ENCODE measurements around the gene MEGF11. TPM values are rescaled to one million over a fixed set of nuclear protein-coding genes. Genes with fewer than 3 reads are reported as not detected.

MEGF11 gene
- total RNA-seq, 1 experiment from 2014 or later, result 2.3 TPM

- H3K27ac ChIP-seq (ENCODE audit: low read depth, low read length), result no peak overlapping the region
- H2AFZ ChIP-seq (ENCODE audit: low read depth, low read length, poor library complexity, severe bottlenecking), result no peak overlapping the region
- no peak overlapping the region for H3K9ac ChIP-seq (ENCODE audit: low read length)
- H3K27me3 ChIP-seq (ENCODE audit: insufficient read depth, low read length), result peaks cover 18% of the 10 kb centered on the region
- peaks cover 5 to 13% of the 10 kb centered on the region in 2 experiments for H3K4me1 ChIP-seq (ENCODE audit: control insufficient read depth in 1 of 2, insufficient read depth in 2 of 2, low read length in 2 of 2)
- intact Hi-C loops (cut with micrococcal nuclease), result no loop called here
- no peaks in the 10 kb centered on the region for H4K20me1 ChIP-seq (ENCODE audit: insufficient read depth)
- TF ChIP-seq SIN3A (IDR thresholded peaks at IDR 0.05; ENCODE audit: low read depth) (no peak), CEBPB (IDR thresholded peaks at IDR 0.05; ENCODE audit: low read depth) (no peak), ZFX (IDR thresholded peaks at IDR 0.05) (no peak), EZH2phosphoT487 (IDR thresholded peaks at IDR 0.05; ENCODE audit: borderline replicate concordance) (no peak), SP1 (IDR thresholded peaks at IDR 0.05; ENCODE audit: low read depth) (no peak), EZH2 (IDR thresholded peaks at IDR 0.05) (no peak), EGR1 (IDR thresholded peaks at IDR 0.05; ENCODE audit: low read depth) (no peak), POLR2AphosphoS5 (IDR thresholded peaks at IDR 0.05; ENCODE audit: low read depth, low read length) (no peak), ELF1 (IDR thresholded peaks at IDR 0.05; ENCODE audit: borderline replicate concordance, low read depth) (no peak), TCF7L2 (IDR thresholded peaks at IDR 0.05; ENCODE audit: borderline replicate concordance, extremely low read depth, insufficient read depth, insufficient read length) (no peak), RAD21 (IDR thresholded peaks at IDR 0.05; ENCODE audit: low read depth) (no peak), POLR2A (IDR thresholded peaks at IDR 0.05; ENCODE audit: borderline replicate concordance, extremely low read depth, insufficient read depth, insufficient read length) (no peak), SRF (IDR thresholded peaks at IDR 0.05; ENCODE audit: low read depth) (no peak), MAX (IDR thresholded peaks at IDR 0.05) (no peak), YY1 (IDR thresholded peaks at IDR 0.05; ENCODE audit: extremely low read depth, insufficient replicate concordance, low read depth, low read length) (no peak), CTCF (IDR thresholded peaks at IDR 0.05 in 2 of 3, conservative IDR thresholded peaks at IDR 0.05 in 1 of 3; ENCODE audit: borderline replicate concordance in 1 of 3, insufficient read depth in 1 of 3, low read depth in 2 of 3, low read length in 2 of 3) (no peak)
- TF ChIP-seq, protein P1, sequence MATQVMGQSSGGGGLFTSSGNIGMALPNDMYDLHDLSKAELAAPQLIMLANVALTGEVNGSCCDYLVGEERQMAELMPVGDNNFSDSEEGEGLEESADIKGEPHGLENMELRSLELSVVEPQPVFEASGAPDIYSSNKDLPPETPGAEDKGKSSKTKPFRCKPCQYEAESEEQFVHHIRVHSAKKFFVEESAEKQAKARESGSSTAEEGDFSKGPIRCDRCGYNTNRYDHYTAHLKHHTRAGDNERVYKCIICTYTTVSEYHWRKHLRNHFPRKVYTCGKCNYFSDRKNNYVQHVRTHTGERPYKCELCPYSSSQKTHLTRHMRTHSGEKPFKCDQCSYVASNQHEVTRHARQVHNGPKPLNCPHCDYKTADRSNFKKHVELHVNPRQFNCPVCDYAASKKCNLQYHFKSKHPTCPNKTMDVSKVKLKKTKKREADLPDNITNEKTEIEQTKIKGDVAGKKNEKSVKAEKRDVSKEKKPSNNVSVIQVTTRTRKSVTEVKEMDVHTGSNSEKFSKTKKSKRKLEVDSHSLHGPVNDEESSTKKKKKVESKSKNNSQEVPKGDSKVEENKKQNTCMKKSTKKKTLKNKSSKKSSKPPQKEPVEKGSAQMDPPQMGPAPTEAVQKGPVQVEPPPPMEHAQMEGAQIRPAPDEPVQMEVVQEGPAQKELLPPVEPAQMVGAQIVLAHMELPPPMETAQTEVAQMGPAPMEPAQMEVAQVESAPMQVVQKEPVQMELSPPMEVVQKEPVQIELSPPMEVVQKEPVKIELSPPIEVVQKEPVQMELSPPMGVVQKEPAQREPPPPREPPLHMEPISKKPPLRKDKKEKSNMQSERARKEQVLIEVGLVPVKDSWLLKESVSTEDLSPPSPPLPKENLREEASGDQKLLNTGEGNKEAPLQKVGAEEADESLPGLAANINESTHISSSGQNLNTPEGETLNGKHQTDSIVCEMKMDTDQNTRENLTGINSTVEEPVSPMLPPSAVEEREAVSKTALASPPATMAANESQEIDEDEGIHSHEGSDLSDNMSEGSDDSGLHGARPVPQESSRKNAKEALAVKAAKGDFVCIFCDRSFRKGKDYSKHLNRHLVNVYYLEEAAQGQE (IDR thresholded peaks at IDR 0.05; ENCODE audit: low read depth), result no peak
- TF ChIP-seq, protein P2, sequence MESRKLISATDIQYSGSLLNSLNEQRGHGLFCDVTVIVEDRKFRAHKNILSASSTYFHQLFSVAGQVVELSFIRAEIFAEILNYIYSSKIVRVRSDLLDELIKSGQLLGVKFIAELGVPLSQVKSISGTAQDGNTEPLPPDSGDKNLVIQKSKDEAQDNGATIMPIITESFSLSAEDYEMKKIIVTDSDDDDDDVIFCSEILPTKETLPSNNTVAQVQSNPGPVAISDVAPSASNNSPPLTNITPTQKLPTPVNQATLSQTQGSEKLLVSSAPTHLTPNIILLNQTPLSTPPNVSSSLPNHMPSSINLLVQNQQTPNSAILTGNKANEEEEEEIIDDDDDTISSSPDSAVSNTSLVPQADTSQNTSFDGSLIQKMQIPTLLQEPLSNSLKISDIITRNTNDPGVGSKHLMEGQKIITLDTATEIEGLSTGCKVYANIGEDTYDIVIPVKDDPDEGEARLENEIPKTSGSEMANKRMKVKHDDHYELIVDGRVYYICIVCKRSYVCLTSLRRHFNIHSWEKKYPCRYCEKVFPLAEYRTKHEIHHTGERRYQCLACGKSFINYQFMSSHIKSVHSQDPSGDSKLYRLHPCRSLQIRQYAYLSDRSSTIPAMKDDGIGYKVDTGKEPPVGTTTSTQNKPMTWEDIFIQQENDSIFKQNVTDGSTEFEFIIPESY (IDR thresholded peaks at IDR 0.05; ENCODE audit: extremely low read depth, insufficient replicate concordance, low read length), result no peak
- H3K4me2 ChIP-seq (ENCODE audit: low read length), result no peak overlapping the region
- no TSS peak for BruUV-seq (replicated peaks)
- DNase-seq (ENCODE audit: low read depth, low spot score) (no peak), ATAC-seq (no peak)
- ChIA-PET POLR2A (no interaction called here), RAD21 (ENCODE audit: low non-redundant PET in 1 of 2, low total read pairs in 2 of 2, uncharacterized antibody in 2 of 2, unreplicated experiment in 2 of 2) (no interaction called here), CTCF (no interaction called here)
- no peaks in the 10 kb centered on the region for H3K9me2 ChIP-seq (ENCODE audit: insufficient read depth)
- no peaks in the 10 kb centered on the region for H3K36me3 ChIP-seq (ENCODE audit: control insufficient read depth in 1 of 2, insufficient read depth in 2 of 2, low read length in 2 of 2)
- H3K79me2 ChIP-seq (ENCODE audit: insufficient read depth, low read length), result no peaks in the 10 kb centered on the region
- no peak overlapping the region for H3K4me3 ChIP-seq (replicated peaks in 1 of 2; ENCODE audit: low read depth in 1 of 2, low read length in 2 of 2)
- no peaks in the 10 kb centered on the region for H3K9me3 ChIP-seq (ENCODE audit: control insufficient read depth in 1 of 2, insufficient read depth in 1 of 2, low read depth in 1 of 2, low read length in 2 of 2)
Observed at GRCh38 chr15:65986416-65986815, 267.1 kb downstream of the MEGF11 start.
